C4-2B (cell line): Measurements from ENCODE around the gene HIP1R.

Experiments
- ZFX ChIP-seq: fragments of 450-650 bp; IDR thresholded peaks from 2 replicates; pipeline ENCODE4 v1.6.1; 2017
- TF ChIP-seq, protein P1 (sequence below): fragments of 450-650 bp; conservative IDR thresholded peaks from 2 replicates; pipeline ENCODE4 v1.5.1; 2017; ENCODE audit warnings: mild to moderate bottlenecking

DNA sequence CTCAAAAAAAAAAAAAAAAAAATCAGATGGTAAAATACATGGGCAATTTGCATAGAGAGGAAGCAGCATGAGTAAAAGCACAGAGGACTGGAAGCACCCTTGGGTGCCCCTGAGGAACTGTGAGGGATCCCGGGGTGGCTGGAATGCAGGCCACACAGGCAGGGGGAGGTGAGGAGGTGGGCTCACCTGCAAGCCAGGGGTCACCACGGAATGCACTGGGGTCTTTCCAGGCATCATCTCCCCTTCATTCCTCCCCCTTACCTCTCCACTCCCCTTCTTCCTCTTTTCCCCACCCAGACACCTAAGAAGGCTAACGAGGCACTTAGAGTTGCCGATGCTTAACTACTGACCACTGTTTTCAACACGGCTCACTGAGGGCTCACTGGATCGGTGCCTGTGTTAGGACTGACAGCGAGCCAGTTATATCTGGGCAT lies 14.4 kb upstream of the HIP1R start:
- TF ChIP-seq, protein P1, sequence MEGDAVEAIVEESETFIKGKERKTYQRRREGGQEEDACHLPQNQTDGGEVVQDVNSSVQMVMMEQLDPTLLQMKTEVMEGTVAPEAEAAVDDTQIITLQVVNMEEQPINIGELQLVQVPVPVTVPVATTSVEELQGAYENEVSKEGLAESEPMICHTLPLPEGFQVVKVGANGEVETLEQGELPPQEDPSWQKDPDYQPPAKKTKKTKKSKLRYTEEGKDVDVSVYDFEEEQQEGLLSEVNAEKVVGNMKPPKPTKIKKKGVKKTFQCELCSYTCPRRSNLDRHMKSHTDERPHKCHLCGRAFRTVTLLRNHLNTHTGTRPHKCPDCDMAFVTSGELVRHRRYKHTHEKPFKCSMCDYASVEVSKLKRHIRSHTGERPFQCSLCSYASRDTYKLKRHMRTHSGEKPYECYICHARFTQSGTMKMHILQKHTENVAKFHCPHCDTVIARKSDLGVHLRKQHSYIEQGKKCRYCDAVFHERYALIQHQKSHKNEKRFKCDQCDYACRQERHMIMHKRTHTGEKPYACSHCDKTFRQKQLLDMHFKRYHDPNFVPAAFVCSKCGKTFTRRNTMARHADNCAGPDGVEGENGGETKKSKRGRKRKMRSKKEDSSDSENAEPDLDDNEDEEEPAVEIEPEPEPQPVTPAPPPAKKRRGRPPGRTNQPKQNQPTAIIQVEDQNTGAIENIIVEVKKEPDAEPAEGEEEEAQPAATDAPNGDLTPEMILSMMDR = no peak
- TF ChIP-seq ZFX = no peak
